ENCODE measurements around the gene PALM.

GRCh38 chr19:737591-738093 is 28.9 kb downstream of the PALM start:
- TF ChIP-seq, protein P1, sequence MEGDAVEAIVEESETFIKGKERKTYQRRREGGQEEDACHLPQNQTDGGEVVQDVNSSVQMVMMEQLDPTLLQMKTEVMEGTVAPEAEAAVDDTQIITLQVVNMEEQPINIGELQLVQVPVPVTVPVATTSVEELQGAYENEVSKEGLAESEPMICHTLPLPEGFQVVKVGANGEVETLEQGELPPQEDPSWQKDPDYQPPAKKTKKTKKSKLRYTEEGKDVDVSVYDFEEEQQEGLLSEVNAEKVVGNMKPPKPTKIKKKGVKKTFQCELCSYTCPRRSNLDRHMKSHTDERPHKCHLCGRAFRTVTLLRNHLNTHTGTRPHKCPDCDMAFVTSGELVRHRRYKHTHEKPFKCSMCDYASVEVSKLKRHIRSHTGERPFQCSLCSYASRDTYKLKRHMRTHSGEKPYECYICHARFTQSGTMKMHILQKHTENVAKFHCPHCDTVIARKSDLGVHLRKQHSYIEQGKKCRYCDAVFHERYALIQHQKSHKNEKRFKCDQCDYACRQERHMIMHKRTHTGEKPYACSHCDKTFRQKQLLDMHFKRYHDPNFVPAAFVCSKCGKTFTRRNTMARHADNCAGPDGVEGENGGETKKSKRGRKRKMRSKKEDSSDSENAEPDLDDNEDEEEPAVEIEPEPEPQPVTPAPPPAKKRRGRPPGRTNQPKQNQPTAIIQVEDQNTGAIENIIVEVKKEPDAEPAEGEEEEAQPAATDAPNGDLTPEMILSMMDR (IDR thresholded peaks at IDR 0.05; ENCODE audit: poor library complexity, severe bottlenecking), result peak; percentile 32
- TF ChIP-seq EZH2 (IDR thresholded peaks at IDR 0.05; ENCODE audit: borderline replicate concordance, insufficient read depth, low read length, poor library complexity, severe bottlenecking), result no peak
